Measurements from ENCODE around the gene CDH23.

DNA sequence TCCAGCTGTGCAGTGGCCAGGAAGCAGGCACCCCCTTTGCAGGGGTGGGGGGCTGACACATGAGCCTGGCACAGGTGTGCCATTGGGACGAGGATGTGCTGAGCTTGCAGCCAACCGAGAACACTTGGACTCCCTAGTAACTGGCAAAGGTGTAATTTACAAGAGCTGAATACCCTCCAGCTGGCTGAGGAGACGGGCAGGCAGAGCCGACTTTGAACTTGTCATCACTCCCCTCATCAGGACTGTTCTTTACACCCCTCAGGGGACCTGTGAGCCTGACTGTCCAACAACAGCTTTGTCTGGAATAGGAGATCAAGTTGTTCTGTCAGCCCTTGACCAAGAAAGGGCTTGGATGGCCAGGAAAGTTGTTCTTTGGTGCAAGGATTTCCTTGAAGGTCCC, 61.2 kb downstream of the CDH23 start:
- TF ChIP-seq, protein P1, sequence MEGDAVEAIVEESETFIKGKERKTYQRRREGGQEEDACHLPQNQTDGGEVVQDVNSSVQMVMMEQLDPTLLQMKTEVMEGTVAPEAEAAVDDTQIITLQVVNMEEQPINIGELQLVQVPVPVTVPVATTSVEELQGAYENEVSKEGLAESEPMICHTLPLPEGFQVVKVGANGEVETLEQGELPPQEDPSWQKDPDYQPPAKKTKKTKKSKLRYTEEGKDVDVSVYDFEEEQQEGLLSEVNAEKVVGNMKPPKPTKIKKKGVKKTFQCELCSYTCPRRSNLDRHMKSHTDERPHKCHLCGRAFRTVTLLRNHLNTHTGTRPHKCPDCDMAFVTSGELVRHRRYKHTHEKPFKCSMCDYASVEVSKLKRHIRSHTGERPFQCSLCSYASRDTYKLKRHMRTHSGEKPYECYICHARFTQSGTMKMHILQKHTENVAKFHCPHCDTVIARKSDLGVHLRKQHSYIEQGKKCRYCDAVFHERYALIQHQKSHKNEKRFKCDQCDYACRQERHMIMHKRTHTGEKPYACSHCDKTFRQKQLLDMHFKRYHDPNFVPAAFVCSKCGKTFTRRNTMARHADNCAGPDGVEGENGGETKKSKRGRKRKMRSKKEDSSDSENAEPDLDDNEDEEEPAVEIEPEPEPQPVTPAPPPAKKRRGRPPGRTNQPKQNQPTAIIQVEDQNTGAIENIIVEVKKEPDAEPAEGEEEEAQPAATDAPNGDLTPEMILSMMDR (IDR thresholded peaks at IDR 0.05): no peak
- no peak for TF ChIP-seq ZFX (IDR thresholded peaks at IDR 0.05; ENCODE audit: borderline replicate concordance)

Measured in 22Rv1 (cell line).